HUDEP-2 (cell line): ENCODE results near the gene MMEL1.
"Not testable (repeated sequence)": the region's sequence is repeated elsewhere in the genome, so short reads cannot be mapped to it uniquely, and the experiment has no call there.

ENCODE experiments used
- DNase-seq, 76 experiments: peaks; one replicate each; lab custom pipeline; 2025; ENCODE audit not compliant: unreplicated experiment in 76 of 76; lab: John Stamatoyannopoulos, UW

The MMEL1 gene

DNA sequence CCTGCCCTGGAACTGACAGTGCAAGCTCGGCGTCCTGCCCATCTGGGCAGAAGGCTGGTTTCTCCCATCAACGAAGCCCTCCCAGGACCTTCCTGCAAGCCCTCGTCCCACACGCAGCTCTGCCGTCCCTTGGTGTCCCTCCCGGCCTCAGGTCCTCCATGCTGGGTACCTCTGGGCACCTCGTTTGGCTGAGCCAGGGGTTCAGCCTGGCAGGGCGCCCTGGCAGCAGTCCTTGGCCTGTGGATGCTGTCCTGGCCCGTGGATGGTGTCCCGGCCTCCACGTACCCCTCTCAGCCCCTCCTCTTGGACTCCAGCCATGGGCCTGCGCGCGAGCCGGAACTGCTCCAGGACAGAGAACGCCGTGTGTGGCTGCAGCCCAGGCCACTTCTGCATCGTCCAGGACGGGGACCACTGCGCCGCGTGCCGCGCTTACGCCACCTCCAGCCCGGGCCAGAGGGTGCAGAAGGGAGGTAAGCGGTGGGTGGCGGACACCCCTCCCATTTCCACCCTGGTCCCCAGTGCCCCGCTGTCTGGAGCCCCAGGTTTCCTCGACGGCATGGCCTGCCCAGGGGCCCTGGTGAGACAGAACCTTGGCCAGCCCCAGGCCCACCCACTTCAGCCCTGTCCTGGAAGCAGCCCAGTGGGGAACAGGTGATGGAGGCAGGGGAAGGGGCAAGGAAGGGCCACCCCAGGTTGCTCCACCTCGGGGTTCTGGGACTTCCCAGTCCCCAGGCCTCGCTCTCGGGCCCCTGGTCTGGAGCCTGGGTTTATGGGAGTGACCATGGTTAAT, 73.1 kb downstream of the MMEL1 start:
- DNase-seq, result no peak

DNA sequence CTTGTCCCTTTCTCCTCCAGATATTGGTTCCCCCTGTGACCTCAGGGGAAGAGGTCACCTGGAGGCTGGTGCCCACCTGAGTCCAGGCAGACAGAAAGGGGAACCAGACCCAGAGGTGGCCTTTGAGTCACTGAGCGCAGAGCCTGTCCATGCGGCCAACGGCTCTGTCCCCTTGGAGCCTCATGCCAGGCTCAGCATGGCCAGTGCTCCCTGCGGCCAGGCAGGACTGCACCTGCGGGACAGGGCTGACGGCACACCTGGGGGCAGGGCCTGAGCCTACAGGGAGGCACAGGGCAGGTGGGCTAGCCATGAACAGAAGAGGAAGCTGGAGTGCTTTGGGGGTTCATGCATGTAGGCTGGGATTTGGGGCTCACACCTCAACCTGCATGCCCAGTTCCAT, 74.0 kb downstream of the MMEL1 start:
- no peak for DNase-seq

DNA sequence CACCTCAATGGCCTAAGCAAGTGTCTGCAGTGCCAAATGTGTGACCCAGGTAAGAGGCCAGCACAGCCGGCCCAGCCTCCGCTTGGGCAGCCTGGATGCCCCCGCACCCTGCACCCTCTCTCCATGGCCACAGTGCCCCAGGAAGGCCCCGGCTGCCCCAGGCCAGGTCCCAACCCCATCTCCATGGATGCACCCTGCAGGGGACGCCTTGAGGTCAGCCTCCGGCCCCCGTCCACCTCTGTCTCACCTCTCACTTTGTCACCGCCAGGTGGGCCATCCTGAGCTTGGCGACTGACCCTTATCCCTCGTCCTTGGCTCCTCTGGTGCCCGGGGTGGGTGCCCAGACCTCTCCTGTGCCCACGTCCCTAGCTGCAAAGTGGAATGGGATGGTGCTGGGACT, 74.4 kb downstream of the MMEL1 start:
- no peak for DNase-seq

DNA sequence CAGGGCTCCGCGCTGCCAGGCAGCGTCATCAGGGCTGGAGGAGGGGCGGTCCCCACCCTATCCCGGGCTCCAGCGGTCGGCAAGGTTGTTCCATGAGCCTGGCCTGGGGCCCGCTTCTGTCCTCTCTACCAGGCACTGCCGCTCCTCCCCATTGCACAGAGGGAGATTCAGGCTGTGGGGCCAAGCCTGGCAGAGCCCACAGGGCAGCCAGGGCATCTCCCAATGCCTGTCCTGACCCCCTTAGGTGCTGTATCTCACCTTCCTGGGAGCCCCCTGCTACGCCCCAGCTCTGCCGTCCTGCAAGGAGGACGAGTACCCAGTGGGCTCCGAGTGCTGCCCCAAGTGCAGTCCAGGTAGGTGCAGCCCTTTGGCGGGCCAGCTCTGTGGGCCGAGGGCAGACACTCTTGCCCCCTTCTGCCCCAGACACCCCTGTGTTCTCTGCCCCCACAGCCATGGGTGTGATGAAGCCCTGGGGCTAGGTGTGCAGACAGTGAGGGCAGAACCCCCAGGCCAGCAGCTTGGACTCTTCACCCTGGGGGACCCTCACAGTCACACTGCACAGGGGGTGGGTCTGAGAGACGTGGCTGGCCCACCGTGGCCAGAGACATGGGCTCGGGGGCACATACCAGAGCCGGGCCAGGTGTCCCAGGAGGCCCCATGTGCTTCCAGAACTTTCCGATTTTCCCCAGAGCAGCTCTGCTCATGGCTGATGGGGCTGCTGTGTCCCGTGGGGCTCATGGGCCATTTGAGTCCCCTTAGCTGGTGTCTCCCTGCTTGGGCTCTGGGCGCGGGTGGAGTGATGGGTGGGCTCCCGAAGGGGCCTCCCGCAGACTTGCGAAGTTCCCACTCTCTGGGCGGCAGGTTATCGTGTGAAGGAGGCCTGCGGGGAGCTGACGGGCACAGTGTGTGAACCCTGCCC, 75.1 kb downstream of the MMEL1 start:
- no peak for DNase-seq

DNA sequence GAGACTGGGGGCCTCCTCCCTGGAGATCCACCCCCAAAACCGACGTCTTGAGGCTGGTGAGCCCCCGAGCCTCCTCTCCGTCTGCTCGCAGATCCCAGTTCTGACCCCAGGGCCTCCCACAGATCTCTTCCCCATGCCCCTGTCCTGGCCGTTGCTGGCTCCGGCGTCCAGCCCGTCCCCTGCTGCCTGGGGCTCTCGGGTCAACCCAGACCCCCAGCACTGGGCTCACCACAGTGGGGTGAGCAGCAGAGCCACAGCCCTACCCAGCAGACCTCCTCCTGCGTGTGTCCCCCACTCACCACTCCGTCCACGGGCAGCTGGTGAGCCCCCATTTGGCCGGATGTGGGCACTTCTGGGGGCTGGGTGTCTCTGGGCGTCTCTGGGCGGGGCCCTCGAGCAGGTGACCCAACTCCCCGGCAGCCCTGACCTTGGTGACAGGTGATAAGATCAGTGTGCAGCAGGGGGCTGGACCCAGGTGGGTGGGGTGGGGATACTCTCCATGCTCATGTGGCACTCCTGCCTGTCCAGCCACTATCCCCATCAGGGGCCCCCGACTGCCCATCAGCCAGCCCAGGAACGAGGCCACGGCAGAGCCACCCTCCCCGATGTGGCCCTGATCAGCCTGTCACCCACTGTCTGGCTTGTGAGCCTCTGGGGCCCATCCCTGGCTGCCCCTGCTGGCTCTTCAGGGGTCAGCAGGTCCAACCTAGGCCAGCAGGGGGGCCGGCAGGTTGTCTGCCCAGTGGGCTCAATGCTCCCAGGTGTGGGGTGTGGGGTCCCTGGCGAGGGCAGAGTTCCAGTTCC, 75.9 kb downstream of the MMEL1 start:
- peak in 19 of 76 experiments; percentile 13 to 49 (median 28) for DNase-seq

DNA sequence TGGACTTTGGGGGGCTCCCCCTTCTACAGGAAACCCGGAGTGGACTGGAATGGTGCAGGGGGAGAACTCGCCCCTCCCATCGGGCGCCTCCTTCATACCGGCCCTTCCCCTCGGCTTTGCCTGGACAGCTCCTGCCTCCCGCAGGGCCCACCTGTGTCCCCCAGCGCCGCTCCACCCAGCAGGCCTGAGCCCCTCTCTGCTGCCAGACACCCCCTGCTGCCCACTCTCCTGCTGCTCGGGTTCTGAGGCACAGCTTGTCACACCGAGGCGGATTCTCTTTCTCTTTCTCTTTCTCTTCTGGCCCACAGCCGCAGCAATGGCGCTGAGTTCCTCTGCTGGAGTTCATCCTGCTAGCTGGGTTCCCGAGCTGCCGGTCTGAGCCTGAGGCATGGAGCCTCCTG, 76.5 kb downstream of the MMEL1 start, which contains the start of gene TNFRSF14:
TSS of gene TNFRSF14 (plus strand) at position 95 of the 401 bp plus-strand sequence. CDS start at position 389, 294 bp downstream.
- DNase-seq, result peak in 25 of 76 experiments; percentile 16 to 87 (median 42)

DNA sequence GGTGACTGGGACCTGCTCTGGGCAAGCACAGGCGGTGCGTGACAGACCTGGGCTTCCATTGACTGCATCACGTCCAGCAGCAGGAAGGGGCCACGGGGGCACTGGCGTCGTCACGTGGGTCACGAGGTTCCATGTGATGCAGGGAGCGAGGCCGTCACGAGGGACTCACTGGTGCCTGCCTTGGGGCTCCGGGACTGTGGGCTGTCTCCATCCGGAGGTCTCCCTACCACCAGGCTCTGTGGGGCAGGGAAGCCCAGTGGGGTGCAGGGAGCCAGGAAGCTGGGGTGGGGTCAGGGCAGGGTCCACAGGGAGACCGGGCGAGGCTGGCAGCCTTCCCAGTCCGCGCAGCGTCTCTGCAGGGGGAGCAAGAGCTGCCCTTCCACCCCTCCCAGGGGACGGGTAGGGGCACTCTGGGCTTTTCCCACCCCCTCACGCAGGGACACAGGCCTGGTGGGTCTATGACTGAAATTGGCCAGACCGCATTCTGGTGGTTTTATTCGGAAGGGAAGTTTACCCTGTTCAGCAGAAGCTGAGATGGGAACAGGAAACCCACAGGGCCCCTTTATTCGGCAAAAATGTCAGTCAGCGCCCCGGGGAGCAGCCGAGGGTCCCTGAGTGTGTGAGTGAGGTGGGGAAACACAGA, 77.1 kb downstream of the MMEL1 start:
- peak in 58 of 76 experiments; percentile 12 to 76 (median 48) for DNase-seq

DNA sequence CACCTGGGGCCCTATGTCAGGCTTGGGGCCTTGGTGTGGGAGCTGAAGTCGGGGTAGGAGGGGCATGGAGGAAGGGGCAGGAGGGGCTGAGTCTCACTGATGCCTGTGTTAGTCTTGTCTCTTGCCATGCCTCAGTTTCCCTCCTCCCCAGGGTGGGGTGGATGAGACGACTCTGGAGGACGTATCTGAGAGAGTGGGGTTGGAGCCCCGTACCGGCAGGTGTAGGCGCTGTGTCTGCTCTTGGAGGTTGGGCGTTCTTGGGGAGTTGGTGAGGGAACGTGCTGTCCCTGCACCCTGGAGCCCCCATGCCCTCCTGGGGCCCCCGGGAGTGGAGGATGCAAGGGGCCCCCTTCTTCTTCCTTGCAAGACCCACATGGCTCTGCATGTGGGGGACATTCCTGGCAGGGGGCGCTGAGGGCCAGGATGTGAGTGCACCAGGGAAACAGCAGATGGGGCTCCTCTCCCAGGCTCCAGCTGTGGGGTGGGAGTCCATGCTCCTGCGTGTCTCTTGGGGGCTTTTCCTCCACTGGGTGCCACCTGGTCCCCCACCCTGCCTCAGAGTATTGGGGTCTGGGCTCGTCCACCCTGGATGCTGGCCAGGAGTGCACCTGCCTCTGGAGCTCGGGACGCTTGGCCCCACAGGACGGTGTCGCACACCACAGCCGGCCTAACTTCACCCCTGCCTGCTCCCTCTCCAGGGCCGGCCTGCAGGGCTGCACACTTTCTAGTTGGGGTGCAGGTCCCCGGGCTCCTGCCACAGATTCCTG, 78.0 kb downstream of the MMEL1 start:
- DNase-seq, result peak in 24 of 76 experiments; percentile 12 to 36 (median 22)

DNA sequence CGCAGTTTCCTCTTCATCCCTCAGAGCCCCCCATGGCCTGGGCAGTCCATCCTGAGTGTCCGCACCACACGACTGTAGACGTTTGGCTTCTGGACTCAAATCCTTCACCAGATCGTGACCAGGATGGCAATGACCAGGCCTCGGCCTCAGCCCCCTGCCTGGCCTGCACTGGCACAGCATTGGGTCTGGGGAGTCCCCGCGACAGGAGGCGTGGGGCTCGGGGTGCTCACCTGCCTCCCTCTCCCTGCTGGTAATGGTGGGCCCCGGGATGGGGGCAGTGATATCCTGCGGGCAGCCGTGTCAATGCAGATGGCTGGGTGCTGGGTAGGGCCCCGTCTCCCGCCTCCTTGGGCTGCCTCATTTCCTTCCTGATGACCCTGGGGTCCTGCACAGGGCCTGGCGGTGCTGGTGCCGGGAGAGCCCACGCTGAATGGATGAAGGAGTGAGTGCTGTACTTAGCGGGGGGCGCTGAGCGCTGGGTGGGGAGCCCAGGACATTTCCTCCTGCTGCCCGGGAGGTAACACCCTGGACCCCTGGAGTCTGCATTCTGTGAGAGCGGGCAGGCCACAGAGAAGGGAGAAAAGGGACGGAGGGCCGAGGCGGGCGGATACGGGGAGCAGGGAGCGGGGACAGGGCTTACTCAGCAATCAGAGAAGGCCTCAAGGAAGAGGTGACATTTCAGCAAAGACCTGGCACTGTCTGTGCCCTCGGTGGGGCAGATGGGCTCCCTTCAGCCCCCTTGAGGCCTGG, 78.8 kb downstream of the MMEL1 start:
- no peak for DNase-seq

DNA sequence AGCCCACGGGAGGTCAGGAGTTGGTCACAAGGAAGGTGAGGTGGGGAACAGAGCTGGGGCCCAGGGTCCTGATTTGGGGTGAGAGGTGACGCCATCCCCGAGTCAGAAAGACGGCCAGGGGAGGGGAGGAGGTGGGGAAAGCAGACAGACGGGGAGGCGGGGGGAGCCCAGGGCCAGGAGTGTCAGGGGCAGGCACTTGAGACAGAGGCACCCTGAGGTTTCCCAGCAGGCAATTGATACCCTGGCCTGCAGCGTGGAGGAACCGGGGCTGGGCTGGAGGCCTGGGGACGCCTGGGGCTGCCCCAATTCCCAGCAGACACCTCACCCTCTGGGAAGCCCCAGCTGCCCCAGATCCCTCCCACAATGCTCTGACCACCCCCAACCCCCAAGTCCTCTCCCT, 79.7 kb downstream of the MMEL1 start:
- DNase-seq, result not testable (repeated sequence)

DNA sequence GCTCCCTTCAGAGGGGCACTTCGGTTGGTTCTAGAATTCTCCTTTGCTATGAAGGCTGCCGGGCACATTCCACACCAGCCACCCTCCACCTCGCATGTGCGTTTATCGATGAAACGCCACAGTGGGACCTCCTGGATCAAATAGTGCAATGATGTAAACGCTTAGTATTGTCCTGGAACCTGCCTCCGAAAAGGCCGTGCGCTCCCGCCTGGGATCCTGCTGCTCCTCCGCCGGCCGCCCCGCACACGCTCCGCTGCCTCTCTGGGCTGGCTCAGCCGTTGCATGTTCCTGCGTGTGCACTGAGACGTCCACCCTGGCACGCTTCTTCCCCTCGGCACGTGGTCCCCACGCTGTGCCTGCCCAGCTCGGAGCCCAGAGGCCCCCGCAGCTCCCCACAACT, 80.6 kb downstream of the MMEL1 start:
- no peak for DNase-seq

DNA sequence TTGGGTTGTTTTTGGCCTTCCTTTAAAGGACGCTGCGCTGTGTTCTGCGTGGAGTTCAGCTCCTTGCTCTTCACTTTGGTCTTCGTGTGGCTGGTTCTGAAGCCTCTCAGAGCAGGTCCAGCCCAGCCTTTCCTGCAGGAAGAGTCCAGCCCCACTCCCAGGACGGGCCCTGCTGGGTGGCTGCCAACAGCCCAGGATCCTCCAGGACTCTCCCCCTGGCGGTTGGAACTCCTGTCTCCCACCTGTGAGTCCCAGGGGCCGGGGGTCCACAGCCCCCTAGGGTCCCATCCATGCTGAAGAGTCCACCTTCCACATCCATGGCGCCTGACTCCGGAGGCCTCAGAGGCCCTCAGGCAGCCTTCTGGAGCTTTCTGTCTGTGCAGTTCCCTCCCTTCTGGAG, 81.3 kb downstream of the MMEL1 start:
- DNase-seq, result not testable (repeated sequence)

DNA sequence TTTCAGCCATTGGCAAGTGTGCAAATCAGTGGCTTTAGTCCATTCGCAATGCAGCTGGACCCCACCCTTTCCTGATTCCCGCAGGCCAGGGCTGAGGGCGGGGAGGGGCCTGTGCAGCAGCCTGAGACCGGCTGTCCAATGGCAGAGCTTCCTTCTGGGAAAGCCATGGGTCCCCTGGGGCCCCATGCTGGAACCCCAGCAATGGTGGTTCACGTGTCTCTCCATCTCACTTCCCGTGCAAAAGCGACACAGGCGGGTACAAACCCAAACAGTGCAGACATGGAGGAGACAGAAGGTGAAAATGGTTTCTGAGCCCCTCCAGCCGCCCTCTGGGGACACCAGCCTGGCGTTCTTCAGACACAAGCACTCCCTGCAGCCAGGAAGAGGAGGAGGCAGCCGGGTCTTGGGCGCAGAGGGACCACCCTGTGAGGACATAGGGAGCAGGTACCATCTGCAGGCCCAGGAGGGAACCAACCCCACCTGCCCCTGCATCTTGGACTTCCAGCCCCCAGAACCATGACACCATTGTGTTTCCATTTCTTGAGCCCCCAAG, 82.4 kb downstream of the MMEL1 start:
- DNase-seq, result not testable (repeated sequence)

DNA sequence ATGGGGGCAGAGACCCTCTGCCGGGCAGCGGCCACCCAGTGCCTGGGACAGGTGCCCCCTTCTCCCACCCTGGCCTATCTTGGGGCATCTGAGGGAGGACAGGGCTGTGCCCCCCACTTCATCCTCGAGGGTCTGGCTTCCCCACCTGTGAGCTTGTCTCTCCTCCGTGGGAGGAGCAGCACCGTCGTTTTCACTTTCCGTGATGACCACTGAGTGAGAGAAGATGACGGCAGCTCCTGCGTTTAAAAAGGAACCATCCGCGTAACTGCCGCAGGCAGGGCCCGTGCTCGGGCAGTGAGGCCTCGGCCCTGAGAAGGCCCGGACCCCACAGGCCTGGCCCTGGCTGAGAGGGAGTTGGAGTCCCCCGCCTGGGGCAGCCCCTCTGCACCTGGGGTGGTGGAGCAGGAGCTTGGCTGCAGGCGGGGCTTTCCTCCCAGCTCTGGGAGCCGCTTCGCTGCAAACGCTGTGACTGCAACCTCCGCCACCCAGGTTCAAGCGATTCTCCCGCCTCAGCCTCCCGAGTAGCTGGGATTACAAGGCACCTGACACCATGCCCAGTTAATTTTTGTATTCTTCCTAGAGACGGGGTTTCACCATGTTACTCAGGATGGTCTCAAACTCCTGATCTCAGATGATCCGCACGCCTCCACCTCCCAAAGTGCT, 83.3 kb downstream of the MMEL1 start:
- DNase-seq, result not testable (repeated sequence)

DNA sequence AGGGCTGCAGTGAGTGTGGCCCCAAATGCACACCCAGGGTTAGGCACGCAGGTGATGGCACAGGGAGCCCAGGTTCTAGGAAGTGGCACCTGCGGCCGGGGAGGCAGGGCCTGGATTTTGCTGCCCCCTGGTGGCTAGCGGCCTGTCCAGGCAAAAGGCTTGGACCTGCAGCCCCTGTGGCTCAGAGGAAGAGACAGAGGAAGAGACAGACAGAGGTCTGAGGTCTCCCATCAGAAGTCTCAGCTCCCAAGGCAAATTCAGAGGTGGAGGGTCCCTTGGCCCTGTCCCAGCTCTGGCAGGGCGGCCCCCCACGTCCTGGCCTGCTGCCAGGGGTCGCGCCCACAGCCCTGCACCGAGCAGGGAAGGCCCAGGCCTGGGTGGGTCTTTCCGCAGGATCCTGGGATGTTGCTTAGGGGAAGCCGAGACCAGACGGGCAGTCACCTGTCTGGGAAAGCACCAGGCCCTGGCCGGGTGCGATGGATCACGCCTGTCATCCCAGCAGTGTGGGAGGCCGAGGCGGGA, 84.7 kb downstream of the MMEL1 start:
- peak in 71 of 76 experiments; percentile 24 to 84 (median 67) for DNase-seq

DNA sequence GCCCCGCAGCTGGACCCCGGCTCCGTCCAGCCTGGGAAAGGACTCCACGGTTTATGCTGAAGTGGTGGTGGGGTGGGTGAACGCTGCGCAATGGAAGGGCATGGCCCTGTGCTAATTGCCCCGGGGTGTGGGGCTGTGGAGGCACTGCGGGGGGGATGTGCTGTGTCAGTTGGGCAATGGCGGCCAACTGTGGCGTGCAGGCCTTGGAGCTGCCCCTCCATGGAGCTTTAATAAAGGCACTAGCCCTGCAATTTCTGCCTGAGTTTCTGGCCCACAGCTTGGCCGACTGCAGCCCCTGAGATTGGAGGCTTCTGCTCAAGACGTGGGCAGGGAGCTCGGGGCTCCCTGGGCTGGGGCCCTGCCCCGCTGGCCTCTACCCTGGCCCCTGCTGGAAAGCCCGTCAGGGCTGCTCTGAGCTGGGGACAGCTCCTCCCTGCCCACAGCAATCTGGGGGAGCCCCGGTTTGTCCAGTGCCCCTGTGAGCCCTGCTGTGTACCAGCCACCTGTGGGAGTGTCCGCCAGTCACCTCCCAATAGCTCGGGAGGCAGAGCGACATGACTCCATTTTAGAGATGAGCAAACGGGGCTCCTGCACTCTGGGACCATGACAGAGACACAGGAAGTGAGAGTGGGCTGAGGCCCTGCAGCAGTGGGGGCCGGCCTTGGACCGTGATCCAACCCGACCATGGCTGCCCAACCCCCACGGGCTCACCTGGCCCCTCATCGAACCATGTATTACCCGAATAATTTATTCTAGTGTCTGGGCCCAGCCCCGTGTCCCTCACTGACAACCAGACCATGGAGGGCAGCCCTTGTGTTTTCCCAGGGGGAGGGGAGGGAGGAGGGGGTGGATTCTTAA, 85.4 kb downstream of the MMEL1 start:
- peak in 10 of 76 experiments; percentile 16 to 67 (median 46) for DNase-seq
